ENCODE results near the gene IKZF1.
A peak's percentile ranks its signal among the peaks of the same experiment; 100 is the strongest.
"Not testable (repeated sequence)": the region's sequence is repeated elsewhere in the genome, so short reads cannot be mapped to it uniquely, and the experiment has no call there.

Gene IKZF1

GRCh38 chr7:50331564-50332208 is 27.2 kb downstream of the IKZF1 start:
- DNase-seq (ENCODE audit: insufficient read length, low spot score): no peak
- no peak for FAIRE-seq

- FAIRE-seq (no peak), DNase-seq (ENCODE audit: insufficient read length, low spot score) (no peak)
Measured at GRCh38 chr7:50332241-50333165, 28.0 kb downstream of the IKZF1 start.

- FAIRE-seq: no peak
- no peak for DNase-seq (ENCODE audit: insufficient read length, low spot score)
Measured at GRCh38 chr7:50333221-50333651, 28.7 kb downstream of the IKZF1 start.

GRCh38 chr7:50334341-50334994 is 30.0 kb downstream of the IKZF1 start:
- DNase-seq (ENCODE audit: insufficient read length, low spot score): no peak
- no peak for FAIRE-seq

- DNase-seq (ENCODE audit: insufficient read length, low spot score) (no peak), FAIRE-seq (no peak)
Measured at GRCh38 chr7:50335230-50335794, 30.8 kb downstream of the IKZF1 start.

GRCh38 chr7:50335795-50336754 is 31.6 kb downstream of the IKZF1 start:
- DNase-seq (ENCODE audit: insufficient read length, low spot score): no peak

GRCh38 chr7:50336894-50337703 is 32.6 kb downstream of the IKZF1 start:
- FAIRE-seq: no peak
- no peak for DNase-seq (ENCODE audit: insufficient read length, low spot score)

More at GRCh38 chr7:50335795-50336754, 31.6 kb downstream of the IKZF1 start:
- no peak for FAIRE-seq

- not testable (repeated sequence) for FAIRE-seq; DNase-seq (ENCODE audit: insufficient read length, low spot score)
Measured at GRCh38 chr7:50339472-50339871, 35.0 kb downstream of the IKZF1 start.

- DNase-seq (ENCODE audit: insufficient read length, low spot score) (no peak), FAIRE-seq (no peak)
Measured at GRCh38 chr7:50339990-50340500, 35.5 kb downstream of the IKZF1 start.

- DNase-seq (ENCODE audit: insufficient read length, low spot score) (no peak), FAIRE-seq (no peak)
Measured at GRCh38 chr7:50341724-50342123, 37.2 kb downstream of the IKZF1 start.

GRCh38 chr7:50342616-50343114 is 38.1 kb downstream of the IKZF1 start:
- DNase-seq (ENCODE audit: insufficient read length, low spot score): no peak
- no peak for FAIRE-seq

GRCh38 chr7:50346545-50347497 is 42.3 kb downstream of the IKZF1 start:
- FAIRE-seq: no peak
- DNase-seq (ENCODE audit: insufficient read length, low spot score): no peak

GRCh38 chr7:50347693-50348092 is 43.2 kb downstream of the IKZF1 start:
- FAIRE-seq (no peak), DNase-seq (ENCODE audit: insufficient read length, low spot score) (no peak)

- FAIRE-seq: peak; percentile 11
- no peak for DNase-seq (ENCODE audit: insufficient read length, low spot score)
Measured at GRCh38 chr7:50348469-50349162, 44.1 kb downstream of the IKZF1 start.

- FAIRE-seq: no peak
- no peak for DNase-seq (ENCODE audit: insufficient read length, low spot score)
Measured at GRCh38 chr7:50349399-50349798, 44.9 kb downstream of the IKZF1 start.

- peak; percentile 34 for DNase-seq (ENCODE audit: insufficient read length, low spot score)
- FAIRE-seq: peak; percentile 99
Measured at GRCh38 chr7:50349963-50350944, 45.7 kb downstream of the IKZF1 start.

Data from GM19239 (cell line).